Measurements from ENCODE around the gene SPOCK1. TPM values are rescaled to one million over a fixed set of nuclear protein-coding genes. Genes with fewer than 3 reads are reported as not detected.

The SPOCK1 gene
- total and polyA plus RNA-seq, 8 donors: 0.46 to 15.6 (median 9.2) TPM

DNA sequence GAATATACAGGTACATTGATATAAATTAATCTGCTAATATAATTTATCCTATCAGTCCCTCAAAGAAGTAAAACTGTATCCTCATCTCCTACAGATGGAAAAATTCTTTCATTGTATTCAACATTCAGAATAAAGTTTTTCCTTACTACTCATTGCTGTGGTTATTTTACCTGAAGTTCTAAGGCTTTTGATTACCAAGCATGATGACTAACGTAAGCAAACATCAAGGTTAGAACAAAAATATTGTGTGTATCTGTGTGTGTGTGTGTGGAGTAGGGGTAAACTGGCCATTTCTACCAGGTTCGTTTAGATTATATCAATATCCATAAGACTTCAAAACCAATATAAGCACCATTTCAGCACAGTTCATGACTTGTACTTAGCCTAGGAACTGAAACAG is 573.1 kb downstream of the SPOCK1 start:
- Histone ChIP-seq H3K9me3 (peaks cover 0 to 8% (median 2%) of the 10 kb centered on the region in 4 donors), H3K27me3 (no peaks in the 10 kb centered on the region), H3K27ac (no peak overlapping the region), H3K4me1 (no peaks in the 10 kb centered on the region), H3K4me3 (no peak overlapping the region), H3K36me3 (no peaks in the 10 kb centered on the region)
- DNase-seq: no peak
- intact Hi-C loops (cut with DNase I; ENCODE audit: low total_unique reads): no loop called here
- WGBS, 5 donors: 66 to 71% (median 68%) methylated on average over 2 of the region's 2 CpGs
- TF ChIP-seq, protein P1, sequence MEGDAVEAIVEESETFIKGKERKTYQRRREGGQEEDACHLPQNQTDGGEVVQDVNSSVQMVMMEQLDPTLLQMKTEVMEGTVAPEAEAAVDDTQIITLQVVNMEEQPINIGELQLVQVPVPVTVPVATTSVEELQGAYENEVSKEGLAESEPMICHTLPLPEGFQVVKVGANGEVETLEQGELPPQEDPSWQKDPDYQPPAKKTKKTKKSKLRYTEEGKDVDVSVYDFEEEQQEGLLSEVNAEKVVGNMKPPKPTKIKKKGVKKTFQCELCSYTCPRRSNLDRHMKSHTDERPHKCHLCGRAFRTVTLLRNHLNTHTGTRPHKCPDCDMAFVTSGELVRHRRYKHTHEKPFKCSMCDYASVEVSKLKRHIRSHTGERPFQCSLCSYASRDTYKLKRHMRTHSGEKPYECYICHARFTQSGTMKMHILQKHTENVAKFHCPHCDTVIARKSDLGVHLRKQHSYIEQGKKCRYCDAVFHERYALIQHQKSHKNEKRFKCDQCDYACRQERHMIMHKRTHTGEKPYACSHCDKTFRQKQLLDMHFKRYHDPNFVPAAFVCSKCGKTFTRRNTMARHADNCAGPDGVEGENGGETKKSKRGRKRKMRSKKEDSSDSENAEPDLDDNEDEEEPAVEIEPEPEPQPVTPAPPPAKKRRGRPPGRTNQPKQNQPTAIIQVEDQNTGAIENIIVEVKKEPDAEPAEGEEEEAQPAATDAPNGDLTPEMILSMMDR (IDR thresholded peaks at IDR 0.05): no peak
- TF ChIP-seq POLR2A (IDR thresholded peaks at IDR 0.05) (no peak), EP300 (IDR thresholded peaks at IDR 0.05) (no peak)

Small RNAs within 50 kb of the gene (small RNA-seq; reads per million reads assigned to genes)
- gene RNA5SP193: 0 reads per million in 4 donors

Other genes starting within 250 kb of the SPOCK1 start
- gene KLHL3, start 236.8 kb upstream of the SPOCK1 start, total RNA-seq: 10 to 100 TPM in 4 of 5 donors, 1 to 10 TPM in 1; 9.5 to 20.4 (median 19.4) TPM
- 1 to 10 TPM in 1 of 3 donors, under 1 TPM in 2; 0.50 to 1.6 (median 0.76) TPM for gene KLHL3, start 236.8 kb upstream of the SPOCK1 start, polyA plus RNA-seq

Data from stomach (tissue), 9 donors.